WTC11 (cell line): ENCODE measurements around the gene HLCS.

ENCODE experiments used
- ATF3 ChIP-seq: sonication (generic); formaldehyde crosslinking; conservative IDR thresholded peaks from 2 replicates; pipeline ENCODE4 v1.8.1; 2022; ENCODE audit warnings: mild to moderate bottlenecking, missing genetic modification reagents
- CTCF ChIP-seq: fragments of 200-600 bp; IDR thresholded peaks from 2 replicates; pipeline ENCODE4 v1.8.0; 2022; ENCODE audit warnings: antibody characterized with exemption
- GRHL2 ChIP-seq: fragments of 250-450 bp; sonication (Bioruptor Pico); IDR thresholded peaks from 2 replicates; pipeline ENCODE4 v1.8.0; 2022; ENCODE audit warnings: mild to moderate bottlenecking, moderate library complexity; ENCODE audit not compliant: insufficient replicate concordance, severe bottlenecking
- MAX ChIP-seq: sonication (generic); formaldehyde crosslinking; IDR thresholded peaks from 2 replicates; pipeline ENCODE4 v1.8.0; 2022; ENCODE audit warnings: mild to moderate bottlenecking, missing genetic modification reagents
- PRDM15 ChIP-seq: sonication (generic); formaldehyde crosslinking; IDR thresholded peaks from 2 replicates; pipeline ENCODE4 v1.8.0; 2022; ENCODE audit warnings: missing genetic modification reagents
- RELA ChIP-seq: sonication (generic); formaldehyde crosslinking; IDR thresholded peaks from 2 replicates; pipeline ENCODE4 v1.8.1; 2022; ENCODE audit warnings: missing genetic modification reagents, mild to moderate bottlenecking, borderline replicate concordance
- TCF7 ChIP-seq: sonication (generic); formaldehyde crosslinking; IDR thresholded peaks from 2 replicates; pipeline ENCODE4 v1.8.0; 2022; ENCODE audit warnings: mild to moderate bottlenecking, low read depth, missing genetic modification reagents, moderate library complexity
- USF2 ChIP-seq: sonication (generic); formaldehyde crosslinking; IDR thresholded peaks from 2 replicates; pipeline ENCODE4 v1.8.1; 2023; ENCODE audit warnings: mild to moderate bottlenecking, missing genetic modification reagents, moderate library complexity
- ZNF121 ChIP-seq: sonication (generic); formaldehyde crosslinking; IDR thresholded peaks from 2 replicates; pipeline ENCODE4 v1.8.0; 2023; ENCODE audit warnings: missing genetic modification reagents

GRCh38 chr21:36852864-36853263 is 113.6 kb downstream of the HLCS start:
- no peak for TF ChIP-seq CTCF
- no peak for TF ChIP-seq USF2 (CRISPR knock-in tag)
- TF ChIP-seq ZNF121 (CRISPR knock-in tag) = no peak
- no peak for TF ChIP-seq MAX (CRISPR knock-in tag)
- TF ChIP-seq ATF3 = no peak
- no peak for TF ChIP-seq RELA (CRISPR knock-in tag)
- no peak for TF ChIP-seq TCF7 (CRISPR knock-in tag)
- TF ChIP-seq PRDM15 (CRISPR knock-in tag) = no peak
- TF ChIP-seq GRHL2 (CRISPR knock-in tag) = no peak
